ENCODE data around the gene CNNM3.

CNNM3 gene

GRCh38 chr2:96863575-96864342 is 47.7 kb downstream of the CNNM3 start:
- DNase-seq (ENCODE audit: low read depth in 2 of 2) = no peak

DNA sequence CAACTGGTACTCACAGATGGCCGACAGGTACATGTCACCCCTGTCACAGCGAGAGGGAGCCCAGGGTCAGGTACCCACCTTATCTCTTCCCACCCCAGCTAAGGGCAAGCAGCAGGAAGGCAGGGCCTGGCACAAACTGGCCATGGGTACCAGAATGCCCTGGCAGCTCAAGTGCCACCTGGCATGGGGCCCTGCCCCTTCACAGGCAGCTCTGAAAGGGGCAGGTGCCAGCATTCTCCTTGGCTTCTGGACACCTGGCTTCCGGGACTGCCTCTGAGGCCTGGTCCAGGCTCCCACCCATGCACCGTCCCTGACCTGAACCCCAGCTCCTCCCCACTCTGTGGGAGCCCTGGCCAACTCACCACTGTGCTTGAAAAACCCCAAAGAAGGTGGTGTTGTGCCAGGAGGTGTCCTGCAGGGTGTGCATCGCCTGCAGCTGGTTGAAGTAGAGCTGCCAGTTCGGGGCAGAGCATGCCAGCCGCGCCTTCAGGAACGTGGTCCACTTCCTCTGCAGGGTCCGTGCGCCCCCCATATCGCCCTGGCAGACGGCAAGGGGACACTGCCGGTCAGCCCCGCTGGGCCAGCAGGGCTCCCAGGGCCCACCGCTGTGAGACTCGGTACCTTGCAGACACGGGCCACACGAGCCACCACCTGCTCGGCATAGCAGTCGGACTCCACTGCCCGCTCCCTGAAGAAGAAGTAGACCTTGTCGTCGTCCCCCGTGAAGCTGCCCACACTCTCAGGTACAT is 48.4 kb downstream of the CNNM3 start:
- DNase-seq (ENCODE audit: low read depth in 2 of 2) = no peak

GRCh38 chr2:96865654-96866053 is 49.6 kb downstream of the CNNM3 start:
- no peak for DNase-seq (ENCODE audit: low read depth in 2 of 2)

DNA sequence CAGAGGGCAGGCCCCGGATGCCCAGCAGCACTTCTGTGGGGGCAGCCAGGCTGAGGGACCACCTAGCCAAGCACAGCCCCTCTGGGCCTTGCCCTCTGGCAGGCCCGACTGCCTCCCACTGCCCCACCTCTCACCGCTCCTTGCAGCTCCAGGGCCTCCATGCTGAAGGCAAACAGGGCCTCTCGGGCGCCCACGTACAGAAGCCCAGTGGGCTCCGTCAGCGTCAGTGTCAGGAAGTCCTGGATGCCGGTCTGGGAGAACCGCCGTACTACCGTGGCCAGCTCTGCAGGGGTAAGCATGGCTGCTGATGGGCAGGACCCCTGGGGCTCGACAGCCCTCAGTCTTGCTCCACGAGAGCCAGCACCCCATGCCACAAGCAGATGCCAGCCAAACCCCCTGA is 50.1 kb downstream of the CNNM3 start:
- no peak for DNase-seq (ENCODE audit: low read depth in 2 of 2)

GRCh38 chr2:96866586-96866985 is 50.5 kb downstream of the CNNM3 start:
- DNase-seq (ENCODE audit: low read depth in 2 of 2) = no peak

DNA sequence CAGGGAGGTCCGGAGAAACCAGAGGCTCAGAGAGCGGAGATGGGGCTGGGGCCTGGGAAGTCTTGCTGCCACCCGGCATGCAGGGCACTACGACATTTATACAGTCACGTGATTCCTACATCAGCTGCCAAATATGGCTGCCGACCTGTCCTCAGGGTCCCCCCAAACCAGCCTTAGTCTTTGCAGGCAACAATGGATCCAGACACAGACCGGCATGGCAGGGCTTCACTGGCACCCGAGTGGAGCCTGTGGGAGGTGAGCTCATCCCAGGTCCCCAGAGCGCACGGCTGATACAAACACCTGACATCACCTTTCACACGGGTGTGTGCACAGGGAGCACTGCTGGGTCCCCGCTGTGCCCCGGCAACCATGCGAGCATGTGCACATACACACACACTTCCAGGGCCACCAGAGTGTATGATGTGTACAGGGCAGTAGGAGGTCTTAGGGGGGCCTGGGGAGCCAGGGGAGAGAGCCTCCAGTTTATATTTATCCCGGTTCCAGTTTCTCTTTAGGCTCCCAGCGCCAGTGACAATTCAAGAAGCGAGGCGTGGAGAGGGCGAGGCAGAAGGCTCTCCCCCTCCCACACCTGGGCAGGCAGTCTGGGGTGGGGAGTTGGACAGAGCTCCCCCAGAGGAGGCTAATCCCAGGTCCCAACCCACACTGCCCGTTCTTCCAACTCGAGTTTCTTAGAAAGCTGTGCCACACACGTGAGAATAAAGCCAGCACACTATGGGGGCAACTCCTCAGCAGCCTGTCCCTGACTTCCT is 51.1 kb downstream of the CNNM3 start:
- DNase-seq (ENCODE audit: low read depth in 2 of 2) = no peak

DNA sequence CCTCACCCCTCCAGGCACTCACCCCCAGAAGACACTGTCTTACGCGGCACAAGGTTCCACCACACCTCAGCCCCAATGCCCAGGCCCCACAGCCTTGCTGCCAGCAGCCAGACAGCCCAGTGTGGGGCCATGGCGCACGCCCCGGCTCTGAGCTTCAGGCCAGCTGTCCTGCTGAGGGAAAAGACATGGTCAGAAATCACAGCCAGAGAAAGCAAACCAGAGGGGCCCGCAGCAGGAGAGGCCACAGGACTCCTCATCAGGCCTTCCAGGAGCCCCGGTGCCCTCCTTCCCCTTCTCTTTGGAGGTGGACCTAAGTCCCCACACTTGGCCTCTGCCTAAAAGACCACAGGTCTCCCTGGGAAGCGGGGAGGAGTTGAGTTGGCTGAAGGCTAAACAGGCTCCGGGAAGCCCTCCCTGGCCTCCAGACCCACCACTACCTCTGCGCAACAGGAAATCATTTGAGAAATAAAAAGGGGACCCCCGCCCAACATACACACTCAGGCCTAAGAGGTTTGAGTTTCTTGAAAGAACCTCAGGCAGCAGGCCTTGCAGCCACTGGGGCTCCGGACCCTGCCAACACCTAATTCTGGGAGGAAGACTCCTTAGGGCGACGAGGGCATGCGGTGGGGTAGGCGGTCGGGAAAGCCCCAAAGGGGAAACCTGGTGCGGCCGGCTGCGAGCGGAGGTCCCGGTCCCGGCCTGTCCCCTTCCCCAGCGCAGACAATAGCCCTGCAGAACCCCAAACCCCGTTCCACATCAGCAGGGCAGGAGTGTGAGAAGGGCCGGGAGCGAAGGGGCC is 51.9 kb downstream of the CNNM3 start:
- peak in 1 of 2 donors; percentile 30 for DNase-seq (ENCODE audit: low read depth in 2 of 2)

DNA sequence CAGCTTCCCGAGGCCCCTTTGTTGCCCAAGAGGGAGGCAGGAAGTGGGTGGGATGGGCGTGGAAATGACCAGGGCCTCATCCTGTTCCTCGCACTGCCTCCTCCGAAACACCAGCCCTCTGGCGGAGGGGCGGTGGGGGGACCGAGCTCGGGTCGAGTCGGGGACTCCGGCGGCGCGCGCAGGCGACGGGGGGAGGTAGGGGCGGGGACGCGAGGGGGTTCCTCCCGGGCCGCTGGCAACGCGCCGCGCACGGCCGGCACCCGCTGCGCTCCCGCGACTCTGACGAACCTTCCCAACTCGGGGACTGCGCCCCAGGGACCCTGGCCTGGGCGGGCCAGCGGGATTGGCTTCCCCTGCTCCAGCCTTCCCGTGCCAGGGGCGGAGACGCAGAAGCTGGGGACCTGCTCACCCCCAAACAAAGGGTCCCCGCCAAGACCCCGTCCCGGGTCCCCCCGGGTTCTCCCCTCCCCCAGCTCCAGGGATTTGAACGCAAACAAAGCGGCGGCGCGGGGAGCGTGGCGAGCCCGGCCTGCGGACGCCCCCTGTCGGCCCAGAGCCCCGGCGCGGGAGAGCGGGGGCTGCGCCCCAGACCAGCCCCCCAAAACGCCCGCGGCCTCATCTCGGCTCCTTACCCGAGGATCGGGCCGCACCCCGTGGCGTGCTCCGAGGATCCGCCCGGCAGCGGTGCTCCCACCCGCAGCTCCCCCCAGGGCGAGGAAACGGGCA is 52.6 kb downstream of the CNNM3 start:
- DNase-seq (ENCODE audit: low read depth in 2 of 2) = peak in 1 of 2 donors; percentile 58

- DNase-seq (ENCODE audit: low read depth in 2 of 2) = no peak
These were observed 53.3 kb downstream of the CNNM3 start for GRCh38 chr2:96869281-96869821.

GRCh38 chr2:96869822-96870625 is 54.0 kb downstream of the CNNM3 start, which contains the start of gene SEMA4C:
SEMA4C (minus strand) TSS chr2:96870080; CDS start chr2:96867886, 2,194 bp downstream.
- DNase-seq (ENCODE audit: low read depth in 2 of 2) = no peak

GRCh38 chr2:96870626-96871255 is 54.7 kb downstream of the CNNM3 start:
- peak in 1 of 2 donors; percentile 34 for DNase-seq (ENCODE audit: low read depth in 2 of 2)

GRCh38 chr2:96872591-96873349 is 56.7 kb downstream of the CNNM3 start:
- no peak for DNase-seq (ENCODE audit: low read depth in 2 of 2)

- DNase-seq (ENCODE audit: low read depth in 2 of 2) = no peak
These were observed 57.6 kb downstream of the CNNM3 start for GRCh38 chr2:96873651-96874096.

DNA sequence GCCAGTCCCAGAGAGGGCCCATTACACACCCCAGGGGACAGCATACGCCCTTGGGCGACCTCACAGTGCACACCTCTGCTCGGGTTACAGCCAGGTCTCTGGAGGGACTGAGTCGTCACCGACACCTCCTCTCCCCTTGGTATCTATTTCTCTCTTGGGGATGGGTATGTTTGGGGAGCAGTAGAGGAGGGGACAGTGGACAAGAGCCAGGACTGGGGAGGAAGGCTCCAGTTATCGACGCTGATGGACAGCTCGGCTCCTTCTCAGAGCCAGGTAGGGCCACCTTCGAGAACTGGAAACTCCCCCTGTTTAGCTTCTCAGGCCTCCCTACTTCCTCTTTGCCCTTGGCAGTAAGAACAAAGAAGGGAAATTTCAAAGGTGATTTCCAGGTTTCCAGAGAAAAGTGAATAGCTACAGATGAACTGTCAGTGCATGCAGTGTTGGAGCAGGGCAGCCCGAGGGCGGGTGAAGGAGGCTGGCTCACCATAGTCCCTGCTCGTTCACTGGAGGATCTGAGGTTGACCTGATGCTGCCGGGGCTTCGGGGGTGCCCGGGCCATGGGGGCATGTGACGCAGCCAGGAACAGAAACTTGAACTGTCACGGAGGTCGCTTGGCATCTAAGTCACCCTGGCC is 58.2 kb downstream of the CNNM3 start:
- DNase-seq (ENCODE audit: low read depth in 2 of 2) = no peak

GRCh38 chr2:96875498-96876268 is 59.6 kb downstream of the CNNM3 start:
- no peak for DNase-seq (ENCODE audit: low read depth in 2 of 2)

DNA sequence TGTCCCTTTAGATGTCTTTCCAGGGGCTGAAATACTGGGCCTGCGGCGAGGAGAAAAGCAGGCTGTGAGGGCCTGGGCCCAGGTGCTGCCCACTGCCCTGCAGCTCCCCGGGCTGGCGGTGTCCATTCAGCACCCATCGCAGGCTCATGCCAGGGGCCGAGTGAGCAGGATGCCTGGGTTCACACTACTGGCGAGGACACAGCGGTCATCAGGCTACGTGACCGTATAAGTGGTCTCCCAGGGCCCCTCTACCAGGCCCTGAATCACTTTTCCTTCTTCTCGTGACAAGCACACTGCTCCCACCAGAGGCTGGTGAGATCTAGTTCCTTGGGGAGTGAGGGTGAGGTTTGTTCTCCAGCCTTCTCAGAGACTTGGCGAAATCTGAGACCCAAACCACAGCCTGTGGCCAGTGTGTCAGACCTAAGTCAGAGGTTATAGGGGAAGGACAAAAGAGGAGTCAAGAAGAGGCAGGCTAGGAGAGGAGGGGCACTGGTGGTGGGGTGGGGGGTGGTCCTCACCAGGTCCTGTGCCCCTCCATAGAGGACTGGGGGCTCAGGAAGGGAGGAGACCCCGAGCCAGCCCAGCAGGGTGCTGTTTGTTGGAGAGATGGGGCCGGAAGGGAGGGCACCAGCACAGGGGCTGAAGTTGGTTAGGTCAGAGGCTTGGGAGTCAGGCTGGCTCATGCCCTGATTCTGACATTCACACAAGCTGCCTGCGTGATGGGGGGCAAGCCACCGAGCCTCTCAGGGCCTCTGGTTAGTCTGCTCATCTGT is 60.4 kb downstream of the CNNM3 start:
- no peak for DNase-seq (ENCODE audit: low read depth in 2 of 2)

All from stimulated activated CD4-positive, alpha-beta T cell treated with anti-CD3 and anti-CD28 coated beads, Interleukin-4, amount 100 ng/mL, for 48 hours (primary cell).